ENCODE data around the gene MACROD2. TPM values are rescaled to one million over a fixed set of nuclear protein-coding genes. Genes with fewer than 3 reads are reported as not detected.
"Not testable (repeated sequence)": the region's sequence is repeated elsewhere in the genome, so short reads cannot be mapped to it uniquely, and the experiment has no call there.

Gene MACROD2
- total RNA-seq, 1 experiment from 2014 or later: 3.7 TPM

GRCh38 chr20:15535863-15536262 is 1540.5 kb downstream of the MACROD2 start:
- H3K4me2 ChIP-seq (ENCODE audit: low read length): no peak overlapping the region
- no peak overlapping the region for H3K27ac ChIP-seq (ENCODE audit: low read depth, low read length)
- no peaks in the 10 kb centered on the region for H4K20me1 ChIP-seq (ENCODE audit: insufficient read depth)
- no TSS peak for BruUV-seq (replicated peaks)
- no peak for ATAC-seq
- no peaks in the 10 kb centered on the region for H3K4me1 ChIP-seq (ENCODE audit: control insufficient read depth in 1 of 2, insufficient read depth in 2 of 2, low read length in 2 of 2)
- H3K9me3 ChIP-seq (ENCODE audit: control insufficient read depth in 1 of 2, insufficient read depth in 1 of 2, low read depth in 1 of 2, low read length in 2 of 2): peaks cover 5 to 12% of the 10 kb centered on the region in 2 experiments; a peak in 2 of 4 replicates
- no peak for DNase-seq (ENCODE audit: low read depth, low spot score)
- CTCF ChIA-PET: no interaction called here
- no peaks in the 10 kb centered on the region for H3K36me3 ChIP-seq (ENCODE audit: control insufficient read depth in 1 of 2, insufficient read depth in 2 of 2, low read length in 2 of 2)
- POLR2A ChIA-PET: no interaction called here
- H3K79me2 ChIP-seq (ENCODE audit: insufficient read depth, low read length): no peaks in the 10 kb centered on the region
- no peaks in the 10 kb centered on the region for H3K9me2 ChIP-seq (ENCODE audit: insufficient read depth)
- H3K9ac ChIP-seq (ENCODE audit: low read length): no peak overlapping the region
- intact Hi-C loops (cut with micrococcal nuclease): no loop called here
- H2AFZ ChIP-seq (ENCODE audit: low read depth, low read length, poor library complexity, severe bottlenecking): no peak overlapping the region
- RAD21 ChIA-PET (ENCODE audit: low non-redundant PET in 1 of 2, low total read pairs in 2 of 2, uncharacterized antibody in 2 of 2, unreplicated experiment in 2 of 2): no interaction called here
- no peaks in the 10 kb centered on the region for H3K27me3 ChIP-seq (ENCODE audit: insufficient read depth, low read length)
- TF ChIP-seq SIN3A (IDR thresholded peaks at IDR 0.05; ENCODE audit: low read depth) (no peak), JUND (IDR thresholded peaks at IDR 0.05) (no peak), TCF7L2 (IDR thresholded peaks at IDR 0.05; ENCODE audit: borderline replicate concordance, extremely low read depth, insufficient read depth, insufficient read length) (no peak), EGR1 (IDR thresholded peaks at IDR 0.05; ENCODE audit: low read depth) (no peak), SRF (IDR thresholded peaks at IDR 0.05; ENCODE audit: low read depth) (no peak), YY1 (IDR thresholded peaks at IDR 0.05; ENCODE audit: extremely low read depth, insufficient replicate concordance, low read depth, low read length) (no peak), EZH2phosphoT487 (IDR thresholded peaks at IDR 0.05; ENCODE audit: borderline replicate concordance) (no peak), ZNF274 (IDR thresholded peaks at IDR 0.05; ENCODE audit: low read depth, low read length) (no peak), POLR2AphosphoS5 (IDR thresholded peaks at IDR 0.05; ENCODE audit: low read depth, low read length) (no peak)
- TF ChIP-seq, protein P1, sequence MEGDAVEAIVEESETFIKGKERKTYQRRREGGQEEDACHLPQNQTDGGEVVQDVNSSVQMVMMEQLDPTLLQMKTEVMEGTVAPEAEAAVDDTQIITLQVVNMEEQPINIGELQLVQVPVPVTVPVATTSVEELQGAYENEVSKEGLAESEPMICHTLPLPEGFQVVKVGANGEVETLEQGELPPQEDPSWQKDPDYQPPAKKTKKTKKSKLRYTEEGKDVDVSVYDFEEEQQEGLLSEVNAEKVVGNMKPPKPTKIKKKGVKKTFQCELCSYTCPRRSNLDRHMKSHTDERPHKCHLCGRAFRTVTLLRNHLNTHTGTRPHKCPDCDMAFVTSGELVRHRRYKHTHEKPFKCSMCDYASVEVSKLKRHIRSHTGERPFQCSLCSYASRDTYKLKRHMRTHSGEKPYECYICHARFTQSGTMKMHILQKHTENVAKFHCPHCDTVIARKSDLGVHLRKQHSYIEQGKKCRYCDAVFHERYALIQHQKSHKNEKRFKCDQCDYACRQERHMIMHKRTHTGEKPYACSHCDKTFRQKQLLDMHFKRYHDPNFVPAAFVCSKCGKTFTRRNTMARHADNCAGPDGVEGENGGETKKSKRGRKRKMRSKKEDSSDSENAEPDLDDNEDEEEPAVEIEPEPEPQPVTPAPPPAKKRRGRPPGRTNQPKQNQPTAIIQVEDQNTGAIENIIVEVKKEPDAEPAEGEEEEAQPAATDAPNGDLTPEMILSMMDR (IDR thresholded peaks at IDR 0.05 in 2 of 3, conservative IDR thresholded peaks at IDR 0.05 in 1 of 3; ENCODE audit: borderline replicate concordance in 1 of 3, insufficient read depth in 1 of 3, low read depth in 2 of 3, low read length in 2 of 3): no peak
- H3K4me3 ChIP-seq (replicated peaks in 1 of 2; ENCODE audit: low read depth in 1 of 2, low read length in 2 of 2): no peak overlapping the region

DNA sequence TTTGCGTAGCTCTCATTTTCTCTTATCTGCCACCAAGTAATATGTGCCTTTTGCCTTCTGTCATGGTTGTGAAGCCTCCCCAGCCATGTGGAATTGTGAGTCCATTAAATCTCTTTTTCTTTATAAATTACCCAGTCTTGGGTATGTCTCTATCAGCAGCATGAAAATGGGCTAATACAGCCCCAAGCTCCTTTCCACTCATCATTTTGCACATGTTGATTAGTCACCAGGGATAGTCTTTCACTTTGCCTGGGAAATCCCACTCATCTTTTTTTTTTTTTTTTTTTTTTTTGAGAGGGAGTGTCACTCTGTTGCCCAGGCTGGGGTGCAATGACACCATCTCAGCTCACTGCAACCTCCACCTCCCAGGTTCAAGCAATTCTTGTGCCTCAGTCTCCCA is 1541.9 kb downstream of the MACROD2 start:
- H3K4me2 ChIP-seq (ENCODE audit: low read length); H3K27ac ChIP-seq (ENCODE audit: low read depth, low read length); H3K79me2 ChIP-seq (ENCODE audit: insufficient read depth, low read length); H3K36me3 ChIP-seq (ENCODE audit: control insufficient read depth in 1 of 2, insufficient read depth in 2 of 2, low read length in 2 of 2); H2AFZ ChIP-seq (ENCODE audit: low read depth, low read length, poor library complexity, severe bottlenecking); H3K9me2 ChIP-seq (ENCODE audit: insufficient read depth); ATAC-seq; H3K27me3 ChIP-seq (ENCODE audit: insufficient read depth, low read length); RAD21 ChIA-PET (ENCODE audit: low non-redundant PET in 1 of 2, low total read pairs in 2 of 2, uncharacterized antibody in 2 of 2, unreplicated experiment in 2 of 2); H3K9ac ChIP-seq (ENCODE audit: low read length); H3K4me1 ChIP-seq (ENCODE audit: control insufficient read depth in 1 of 2, insufficient read depth in 2 of 2, low read length in 2 of 2); DNase-seq (ENCODE audit: low read depth, low spot score); H4K20me1 ChIP-seq (ENCODE audit: insufficient read depth); POLR2A ChIA-PET; CTCF ChIA-PET; intact Hi-C loops (cut with micrococcal nuclease); BruUV-seq (replicated peaks); H3K4me3 ChIP-seq (replicated peaks in 1 of 2; ENCODE audit: low read depth in 1 of 2, low read length in 2 of 2): not testable (repeated sequence)
- peaks cover 5 to 12% of the 10 kb centered on the region in 2 experiments; a peak in 2 of 4 replicates for H3K9me3 ChIP-seq (ENCODE audit: control insufficient read depth in 1 of 2, insufficient read depth in 1 of 2, low read depth in 1 of 2, low read length in 2 of 2)

Data from HCT116 (cell line).